Adrenal gland (tissue), 5 donors: ENCODE results near the gene SPOUT1.

Source experiments
- CTCF ChIP-seq, 6 experiments: fragments of 450-650 bp in 4 of 6; fragments of 200-600 bp in 2 of 6; sonication (generic) in 1 of 6; IDR thresholded peaks; 1 replicate in 5 of 6; 2 replicates in 1 of 6; pipeline versions ENCODE4 v1.5.1 to v1.8.0; 2016 to 2021; ENCODE audit warnings: antibody characterized with exemption in 6 of 6, mild to moderate bottlenecking in 2 of 6, moderate library complexity in 1 of 6
- POLR2A ChIP-seq, 2 donors: fragments of 450-650 bp; IDR thresholded peaks; one replicate each; pipeline ENCODE4 v1.6.1; 2017; ENCODE audit warnings: antibody characterized with exemption in 2 of 2, mild to moderate bottlenecking in 2 of 2, moderate library complexity in 1 of 2
- donor health status: DM: no; HTN: no; CAD: no.

GRCh38 chr9:128787659-128788058 is 41.9 kb downstream of the SPOUT1 start:
- TF ChIP-seq POLR2A (IDR thresholded peaks at IDR 0.05): no peak
- no peak for TF ChIP-seq CTCF (IDR thresholded peaks at IDR 0.05)
